Measurements from ENCODE around the gene IL1F10.

GRCh38 chr2:113061241-113061640 lies 6.5 kb upstream of the IL1F10 start:
- no peak for TF ChIP-seq POLR2AphosphoS5 (IDR thresholded peaks at IDR 0.05)
- no peak for TF ChIP-seq CTCF (IDR thresholded peaks at IDR 0.05)

All from suprapubic skin (tissue), 3 donors.